DMS53 (cell line): ENCODE measurements around the gene HSD11B1L.
"Not testable (repeated sequence)": the region's sequence is repeated elsewhere in the genome, so short reads cannot be mapped to it uniquely, and the experiment has no call there.

Source experiments
- DNase-seq: peaks from one replicate; lab custom pipeline; 2025; lab: John Stamatoyannopoulos, UW

HSD11B1L gene

DNA sequence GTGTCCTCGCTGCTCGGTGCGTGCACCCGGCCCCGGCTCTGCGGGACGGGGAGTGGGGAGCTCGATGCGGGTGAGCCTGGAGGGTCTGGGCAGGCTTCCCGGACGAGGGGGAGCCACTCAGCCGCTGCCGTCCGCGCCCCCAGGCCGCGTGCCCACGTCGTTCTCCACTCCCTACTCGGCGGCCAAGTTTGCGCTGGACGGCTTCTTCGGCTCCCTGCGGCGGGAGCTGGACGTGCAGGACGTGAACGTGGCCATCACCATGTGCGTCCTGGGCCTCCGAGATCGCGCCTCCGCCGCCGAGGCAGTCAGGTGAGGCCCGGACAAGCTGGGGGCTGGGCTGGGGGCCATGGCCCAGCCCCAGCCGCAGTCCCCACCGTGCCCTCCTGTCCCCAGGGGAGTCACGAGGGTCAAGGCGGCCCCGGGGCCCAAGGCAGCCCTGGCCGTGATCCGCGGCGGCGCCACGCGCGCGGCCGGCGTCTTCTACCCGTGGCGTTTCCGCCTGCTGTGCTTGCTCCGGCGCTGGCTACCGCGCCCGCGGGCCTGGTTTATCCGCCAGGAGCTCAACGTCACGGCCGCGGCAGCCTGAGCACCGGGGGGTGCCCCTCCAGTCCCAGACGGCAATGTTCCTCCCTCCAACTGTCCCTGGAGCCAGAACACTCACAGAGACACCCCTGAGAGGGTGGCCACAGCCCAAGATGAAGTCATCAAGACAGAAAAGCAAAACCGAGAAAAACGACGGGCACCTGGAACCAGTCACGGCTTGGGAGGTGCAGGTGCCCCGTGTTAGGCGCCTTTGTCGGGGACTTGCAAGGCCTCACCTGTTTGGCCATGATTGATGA is 6.8 kb downstream of the HSD11B1L start:
- peak; percentile 48 for DNase-seq

DNA sequence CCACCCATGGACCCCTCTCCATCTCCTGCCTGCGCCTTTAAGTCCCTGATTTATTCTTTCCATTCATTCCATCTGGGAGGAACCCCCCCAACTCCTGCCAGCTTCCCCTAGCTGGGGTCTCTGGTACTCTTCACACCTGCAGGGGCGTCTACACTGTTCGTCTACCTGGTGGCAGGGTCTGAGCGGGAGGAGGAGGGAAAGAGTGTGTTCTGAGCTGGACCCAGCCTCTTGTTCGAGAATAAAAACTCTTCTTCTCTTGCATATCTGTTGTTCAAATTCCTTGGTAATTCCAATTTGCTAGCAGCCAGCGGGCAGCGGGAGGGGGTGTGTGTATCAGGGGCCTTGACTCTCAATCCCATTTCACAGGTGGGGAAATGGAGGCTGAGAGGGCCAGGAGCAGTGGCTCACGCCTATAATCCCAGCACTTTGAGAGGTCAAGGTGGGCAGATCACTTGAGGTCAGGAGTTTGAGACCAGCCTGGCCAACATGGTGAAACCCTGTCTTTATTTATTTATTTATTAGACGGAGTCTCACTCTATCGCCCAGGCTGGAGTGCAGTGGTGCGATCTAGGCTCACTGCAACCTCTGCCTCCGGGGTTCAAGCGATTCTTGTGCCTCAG is 7.5 kb downstream of the HSD11B1L start:
- DNase-seq: not testable (repeated sequence)

GRCh38 chr19:5690125-5690954 is 9.5 kb downstream of the HSD11B1L start, which contains the start of gene RPL36:
Gene RPL36, plus strand, starts transcription at chr19:5690295. Its CDS starts 213 bp downstream, at chr19:5690508.
- peak; percentile 95 for DNase-seq

GRCh38 chr19:5690955-5691821 is 10.4 kb downstream of the HSD11B1L start:
- DNase-seq: peak; percentile 60

- DNase-seq: no peak
Observed at GRCh38 chr19:5691822-5692722, 11.2 kb downstream of the HSD11B1L start.

DNA sequence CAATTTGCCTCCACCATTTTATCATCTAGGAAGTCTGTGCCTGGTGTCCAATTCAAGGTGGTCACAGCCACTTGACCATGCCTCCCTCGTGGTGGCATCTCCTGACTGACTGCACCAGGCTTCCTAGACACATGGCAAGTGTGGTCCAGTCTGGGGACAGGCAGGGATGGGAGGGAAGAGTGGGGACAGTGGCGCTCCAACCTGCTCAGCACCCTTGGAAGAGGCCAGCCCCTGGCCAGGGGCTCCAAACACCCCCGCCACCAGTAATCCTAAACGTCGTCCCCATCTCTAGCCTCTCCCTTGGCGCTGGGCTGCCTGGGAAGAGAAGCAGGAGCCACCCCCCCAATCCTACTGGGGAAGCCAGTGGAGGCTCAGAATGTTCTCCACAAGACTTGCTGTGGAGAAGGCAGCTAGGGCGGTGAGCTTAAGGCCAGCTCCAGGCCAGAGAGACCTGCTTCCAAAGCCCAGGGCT is 11.9 kb downstream of the HSD11B1L start:
- peak; percentile 34 for DNase-seq

GRCh38 chr19:5693195-5694166 is 12.7 kb downstream of the HSD11B1L start:
- peak; percentile 37 for DNase-seq

DNA sequence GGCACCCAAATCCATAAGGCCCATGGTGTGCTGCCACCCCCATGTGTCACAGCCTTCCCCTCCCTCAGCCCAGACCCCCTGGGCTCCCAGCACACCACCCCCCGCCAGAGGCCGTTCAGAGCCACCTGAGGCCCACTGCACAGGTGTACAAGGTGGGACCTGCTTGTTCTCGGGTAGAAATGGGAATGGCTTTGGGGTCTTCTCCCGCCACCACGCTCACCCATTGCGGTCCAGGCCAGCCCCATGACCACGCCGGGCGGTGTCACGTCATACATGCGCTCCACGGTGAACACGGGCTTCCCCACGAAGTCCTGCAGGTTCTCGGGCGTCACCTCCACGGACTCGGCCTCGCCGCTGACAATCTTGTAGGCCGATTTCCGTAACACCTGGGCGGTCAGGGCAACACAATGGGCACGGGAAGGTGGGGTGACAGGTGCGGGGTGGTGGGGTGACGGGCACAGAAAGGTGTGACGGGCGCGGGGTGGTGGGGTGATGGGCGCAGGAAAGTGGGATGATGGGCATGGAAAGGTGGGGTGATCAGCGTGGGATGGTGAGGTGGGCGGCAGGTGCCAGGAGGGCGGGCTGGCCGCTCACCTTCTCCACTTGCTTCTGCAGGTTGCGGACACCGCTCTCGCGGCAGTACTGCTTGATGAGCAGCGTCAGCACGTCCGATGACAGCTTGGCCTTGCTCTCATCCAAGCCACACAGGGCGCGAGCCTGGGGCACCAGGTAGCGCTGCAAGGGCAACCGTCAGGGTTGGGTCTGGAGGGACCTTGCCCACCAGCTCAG is 13.5 kb downstream of the HSD11B1L start:
- DNase-seq: peak; percentile 34

GRCh38 chr19:5694956-5695648 is 14.3 kb downstream of the HSD11B1L start:
- no peak for DNase-seq

DNA sequence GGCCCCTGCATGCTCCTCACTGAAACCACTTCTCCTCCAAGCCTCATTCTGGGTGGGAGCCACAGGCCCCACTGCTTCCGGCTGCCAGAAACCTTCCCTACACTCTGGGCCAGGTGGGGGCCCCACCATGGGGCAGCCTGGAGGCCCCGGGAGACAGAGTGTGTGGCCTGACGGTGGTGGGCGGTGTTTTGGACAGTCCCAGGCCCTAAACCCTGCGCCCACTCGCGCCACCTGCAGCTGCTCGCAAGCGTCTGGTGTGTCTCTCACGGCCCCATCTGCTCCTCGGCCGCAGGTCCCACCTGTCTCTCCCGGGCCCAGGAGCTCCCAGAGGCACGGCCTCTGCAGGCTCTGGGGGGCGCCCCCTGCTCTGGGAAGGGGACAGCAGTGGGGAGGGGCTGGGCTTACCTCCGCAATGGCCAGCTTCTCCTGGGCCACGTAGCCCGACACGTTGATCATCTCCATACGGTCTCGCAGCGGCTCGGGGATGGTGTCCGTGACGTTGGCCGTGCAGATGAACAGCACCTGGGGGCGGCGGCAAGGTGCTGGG is 14.9 kb downstream of the HSD11B1L start:
- DNase-seq: peak; percentile 37

DNA sequence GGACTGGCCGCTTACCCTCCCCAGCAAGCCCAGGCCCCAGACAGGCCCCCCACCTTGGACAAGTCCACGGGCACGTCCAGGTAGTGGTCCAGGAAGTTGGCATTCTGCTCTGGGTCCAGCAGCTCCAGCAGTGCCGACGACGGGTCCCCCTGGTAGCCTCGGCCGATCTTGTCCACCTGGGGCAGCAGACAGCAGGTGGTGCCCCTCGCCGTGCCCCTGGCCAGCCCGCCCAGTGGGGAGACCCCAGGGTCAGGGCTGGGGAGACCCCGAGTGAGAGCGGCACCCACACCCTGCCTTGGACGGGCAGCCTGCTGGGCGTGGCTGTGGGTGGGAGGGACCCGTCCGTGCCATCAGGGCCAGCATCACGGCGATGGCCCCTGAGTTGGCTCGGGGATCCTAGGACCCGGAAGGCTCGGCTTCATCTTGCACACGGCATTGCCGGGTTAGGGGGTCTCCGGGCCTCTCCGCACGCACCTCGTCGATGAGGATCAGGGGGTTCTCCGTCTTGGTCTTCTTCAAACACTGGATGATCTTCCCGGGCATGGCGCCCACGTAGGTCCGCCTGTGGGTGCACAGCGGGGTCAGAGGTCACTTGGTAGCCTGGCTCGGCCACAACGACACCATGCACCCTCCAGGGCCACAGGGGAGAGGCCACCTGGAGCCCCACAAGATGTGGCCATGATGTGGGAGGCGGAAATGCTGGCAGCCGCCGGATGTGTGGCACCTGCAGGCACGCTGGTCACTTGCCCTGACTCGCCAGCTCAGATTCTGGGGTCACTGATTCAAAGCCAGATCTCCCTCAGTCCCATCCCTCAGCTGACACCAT is 15.6 kb downstream of the HSD11B1L start:
- DNase-seq: no peak

DNA sequence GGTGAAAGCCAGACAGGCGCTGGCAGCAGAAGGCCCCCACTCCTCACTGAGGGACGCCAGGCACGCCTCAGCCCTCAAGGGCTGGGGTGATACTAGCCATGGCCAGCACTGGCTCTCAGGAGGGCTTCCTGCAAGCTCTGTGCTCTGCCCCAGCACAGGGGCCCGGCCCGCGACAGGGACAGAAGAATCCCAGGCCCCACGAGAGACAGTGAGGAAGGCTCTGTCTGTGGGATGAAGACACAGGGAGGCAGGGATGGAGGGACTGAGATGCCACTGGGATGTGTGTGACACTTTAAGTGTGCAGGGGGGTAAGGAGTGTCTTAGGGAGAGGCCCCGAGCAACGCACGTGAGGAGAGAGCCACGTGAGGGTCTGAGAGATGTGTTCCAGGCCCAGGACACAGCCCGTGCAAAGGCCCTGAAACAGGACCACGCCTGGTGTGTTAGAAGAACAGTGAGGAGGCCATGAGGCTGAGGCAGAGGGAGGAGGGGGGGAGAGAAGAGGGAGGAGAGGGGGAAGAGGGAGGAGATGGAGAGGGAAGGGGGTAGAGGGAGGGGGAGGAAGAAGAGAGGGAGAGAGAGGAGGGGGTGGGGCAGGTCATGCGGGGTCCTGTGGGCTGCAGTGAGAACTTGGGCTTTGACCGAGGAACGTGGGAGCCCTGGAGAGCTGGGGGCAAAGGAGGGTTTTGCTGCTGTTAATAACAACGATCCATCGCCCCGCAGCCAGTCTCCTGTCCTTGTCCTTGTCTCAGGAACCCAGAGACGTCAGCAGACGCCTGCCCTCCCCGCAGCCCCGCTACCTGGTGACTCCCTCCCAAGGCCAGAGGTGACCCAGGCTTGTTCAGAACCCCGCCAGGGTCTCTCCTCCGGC is 16.4 kb downstream of the HSD11B1L start:
- DNase-seq: peak; percentile 29

GRCh38 chr19:5697890-5698634 is 17.2 kb downstream of the HSD11B1L start:
- peak; percentile 42 for DNase-seq

DNA sequence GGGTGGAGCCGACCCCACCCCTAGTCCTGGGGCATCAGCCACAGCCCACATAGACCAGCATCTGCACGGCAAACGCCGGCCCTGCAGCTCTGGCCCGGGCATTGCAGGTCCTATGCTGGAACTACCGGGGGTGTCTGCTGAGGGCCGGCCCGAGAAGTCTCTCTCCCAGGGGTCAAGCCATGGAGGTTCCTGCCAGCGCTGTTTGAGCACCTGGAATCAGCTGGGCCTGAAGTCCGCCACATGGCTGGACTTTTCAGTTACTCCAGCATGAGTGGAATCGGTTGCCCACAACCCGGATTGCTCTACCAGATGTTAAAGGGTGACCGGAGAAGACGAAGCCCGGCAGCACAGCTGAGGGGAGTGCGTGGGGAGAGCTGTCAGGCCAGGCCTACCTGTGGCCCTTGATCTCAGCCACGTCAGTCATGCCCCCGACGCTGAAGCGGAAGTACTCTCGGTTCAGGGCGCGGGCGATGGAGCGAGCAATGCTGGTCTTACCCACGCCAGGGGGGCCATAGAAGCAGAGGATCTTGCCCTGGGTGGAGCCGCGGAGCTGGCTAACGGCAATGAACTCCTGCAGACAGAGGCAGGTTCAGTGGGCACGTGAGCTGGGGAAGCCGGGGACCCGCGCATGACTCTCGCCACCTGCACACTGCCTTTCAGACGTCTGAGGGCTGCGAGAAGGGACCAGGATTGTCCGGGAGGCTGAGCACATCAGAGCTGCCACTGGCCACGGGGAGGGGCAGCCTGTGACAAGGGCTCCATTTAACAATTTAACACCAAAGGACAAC is 18.0 kb downstream of the HSD11B1L start:
- DNase-seq: no peak
